ENCODE results near the gene TINCR.
"Not testable (repeated sequence)": the region's sequence is repeated elsewhere in the genome, so short reads cannot be mapped to it uniquely, and the experiment has no call there.

The TINCR gene

DNA sequence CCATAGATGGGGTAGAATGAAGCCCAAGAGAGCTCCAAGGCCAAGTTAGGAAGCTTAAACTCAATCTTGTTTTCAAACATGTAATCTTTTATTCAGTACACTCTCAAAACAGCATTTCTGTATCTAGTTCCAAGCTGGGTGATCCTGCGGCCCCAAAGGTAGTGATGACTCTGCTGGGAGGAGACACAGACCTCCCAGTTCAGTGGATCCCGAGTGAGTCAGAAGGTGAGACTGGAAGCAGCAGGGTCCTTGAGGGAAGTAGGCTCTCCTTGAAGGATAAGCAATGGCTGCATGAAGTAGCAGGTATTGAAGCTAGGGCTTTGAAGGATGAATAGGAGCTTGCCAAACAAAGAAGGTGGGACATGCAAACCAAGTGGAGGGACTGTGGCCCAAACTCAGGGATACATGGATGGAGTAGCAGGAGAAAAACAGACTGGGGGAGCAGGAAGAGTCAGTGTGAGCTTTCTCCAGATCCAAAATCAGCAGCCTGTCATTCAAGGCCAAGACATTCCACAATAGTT lies 9.6 kb downstream of the TINCR start:
- no peak for DNase-seq

DNA sequence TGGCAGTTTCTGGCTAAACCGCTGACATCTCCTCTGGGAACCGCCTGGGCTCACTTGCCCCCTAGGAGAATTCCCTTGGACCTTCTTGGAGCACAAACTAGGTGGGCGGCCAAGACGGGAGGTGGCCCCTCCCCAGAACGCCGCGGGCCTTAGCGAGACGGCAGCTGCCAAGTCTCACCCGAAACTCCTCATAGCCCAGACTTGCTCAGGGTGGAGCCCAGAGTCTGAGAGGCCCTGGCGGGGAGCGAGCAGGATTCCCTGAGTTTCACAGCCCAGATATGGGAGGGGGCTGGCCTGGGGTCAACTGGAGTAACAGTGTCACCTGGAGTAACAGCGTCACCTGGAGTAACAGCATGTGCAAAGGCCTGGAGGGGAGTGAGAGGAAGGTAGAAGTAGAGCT lies 10.1 kb downstream of the TINCR start:
- DNase-seq, result no peak

DNA sequence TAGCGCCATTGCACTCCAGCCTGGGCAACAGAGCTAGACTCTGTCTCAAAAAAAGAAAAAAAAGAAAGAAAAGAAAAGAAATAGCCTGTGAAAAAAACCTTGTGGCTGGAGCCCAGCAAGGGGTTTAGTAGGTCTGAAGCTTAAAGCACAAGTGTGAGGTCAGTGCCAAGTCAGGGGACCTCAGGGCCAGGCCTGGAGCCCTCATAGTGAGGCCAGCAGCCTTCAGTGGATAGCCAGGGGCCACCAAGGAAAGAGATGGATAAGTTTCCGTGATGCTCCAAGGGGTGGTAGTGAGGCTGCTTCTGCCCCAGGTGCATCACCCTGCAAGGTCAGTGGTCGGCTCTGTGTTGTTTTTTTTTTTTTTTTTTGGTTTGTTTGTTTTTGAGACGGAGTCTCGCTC lies 12.9 kb downstream of the TINCR start:
- DNase-seq, result no peak

DNA sequence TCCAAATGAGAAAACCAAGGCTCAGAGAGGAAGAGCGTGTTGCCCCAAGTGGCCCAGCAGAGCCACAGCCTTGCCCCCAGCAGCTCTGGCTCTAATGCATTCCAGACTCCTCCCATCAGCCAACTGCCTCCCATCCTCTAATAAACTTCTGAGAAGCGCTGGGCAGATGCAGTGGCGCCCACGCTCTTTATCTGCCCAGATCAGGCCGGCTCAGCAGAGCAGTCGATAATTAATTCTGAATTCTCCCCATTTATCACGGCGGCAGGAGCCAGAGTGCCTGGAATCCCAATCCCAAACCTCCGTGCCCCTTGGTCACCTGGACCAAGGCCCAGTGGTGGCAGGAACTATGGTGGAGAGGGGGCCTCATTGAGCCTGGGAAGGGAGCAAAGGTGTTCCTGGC lies 13.9 kb downstream of the TINCR start:
- no peak for DNase-seq

DNA sequence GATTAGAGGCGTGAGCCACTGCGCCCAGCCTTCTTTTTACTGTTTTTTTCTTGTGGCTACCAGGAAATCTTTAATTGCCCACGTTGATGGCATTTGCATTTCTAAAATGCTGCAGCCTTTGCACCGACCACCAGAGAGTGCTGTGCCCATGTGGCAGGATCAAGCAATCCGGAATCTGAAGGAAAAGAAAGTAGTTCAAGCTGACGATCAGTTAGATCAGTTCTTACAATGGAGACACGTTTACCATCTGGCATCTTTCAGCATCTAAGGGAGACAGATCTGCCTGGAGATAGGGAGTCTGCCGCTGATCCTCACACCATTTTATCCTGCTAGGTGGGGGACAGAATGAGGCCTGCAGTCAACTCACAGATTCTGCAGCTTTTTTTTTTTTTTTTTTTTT lies 19.9 kb downstream of the TINCR start:
- no peak for DNase-seq

DNA sequence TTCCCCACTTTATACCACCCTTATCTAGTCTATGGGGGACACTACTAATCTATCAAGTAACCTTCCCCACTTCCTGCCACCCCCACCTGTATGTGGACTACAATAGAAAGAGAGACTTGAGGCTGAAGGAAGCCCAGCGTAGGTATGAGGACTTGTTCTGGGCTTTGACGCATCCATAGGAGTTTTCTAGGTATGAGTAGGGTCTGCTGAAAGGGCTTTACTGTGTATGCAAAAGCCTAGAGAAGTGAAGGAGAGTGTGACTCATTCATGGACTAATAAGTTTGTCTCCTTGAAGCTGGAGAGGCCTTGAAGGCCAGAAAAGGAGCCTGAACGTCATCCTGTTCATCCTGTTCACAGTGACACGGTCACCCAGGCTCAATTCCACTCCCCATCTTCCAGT lies 21.8 kb downstream of the TINCR start:
- no peak for DNase-seq

DNA sequence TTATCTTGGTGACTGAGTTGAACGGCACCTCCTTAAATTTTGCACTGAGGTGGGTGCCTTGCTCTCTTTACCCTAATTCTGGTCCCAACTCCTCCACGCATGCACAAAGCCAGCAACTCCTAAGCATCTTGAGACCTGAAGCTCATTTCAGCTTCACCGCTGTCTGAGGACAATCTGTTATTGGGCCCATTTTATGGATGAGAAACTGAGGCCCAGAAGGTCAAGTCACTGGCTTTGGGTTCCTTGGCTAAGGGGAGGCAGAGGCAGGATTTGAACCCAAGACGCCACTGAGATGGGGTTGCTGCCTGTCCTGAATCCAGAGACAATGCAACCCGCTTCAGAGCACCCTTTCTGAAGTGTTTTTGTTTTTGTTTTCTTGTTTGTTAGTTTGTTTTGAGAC lies 22.7 kb downstream of the TINCR start:
- no peak for DNase-seq

DNA sequence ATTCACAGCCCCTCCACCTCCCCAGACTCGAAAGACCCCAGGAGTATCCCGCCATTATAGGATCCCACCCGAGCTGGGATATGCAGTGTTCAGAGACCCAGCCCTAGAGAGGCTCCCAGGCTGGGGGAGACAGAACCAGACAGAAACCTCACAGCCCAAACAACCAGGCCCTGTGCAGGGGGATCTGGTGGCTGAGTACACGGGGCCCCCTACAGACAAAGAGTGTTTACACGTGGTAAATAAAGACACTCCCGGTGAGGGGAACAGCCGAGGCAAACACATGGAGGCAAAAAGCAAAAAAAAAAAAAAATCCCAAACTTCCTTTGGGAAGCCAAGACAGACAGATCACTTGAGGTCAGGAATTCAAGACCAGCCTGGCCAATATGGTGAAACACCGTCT lies 25.1 kb downstream of the TINCR start:
- no peak for DNase-seq

DNA sequence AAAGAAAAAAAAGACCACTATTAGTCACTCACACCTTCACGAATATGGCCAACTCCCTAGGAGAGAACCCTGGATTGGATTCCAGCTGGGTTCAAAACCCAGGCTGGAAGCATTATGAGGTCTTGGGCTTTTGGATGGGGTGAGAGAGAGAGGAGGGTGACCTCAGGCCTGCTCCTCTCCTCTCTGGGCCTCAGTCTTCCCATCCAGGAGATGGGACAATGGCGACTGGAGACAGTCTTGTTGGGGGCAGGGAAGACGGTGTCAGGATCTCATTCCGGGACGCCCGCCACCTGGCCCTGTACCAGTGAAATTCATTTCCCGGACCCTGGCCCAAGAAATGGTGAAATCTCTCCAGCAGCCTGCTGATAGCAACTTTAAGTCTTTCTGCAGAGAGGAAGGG lies 26.3 kb downstream of the TINCR start:
- DNase-seq, result no peak

DNA sequence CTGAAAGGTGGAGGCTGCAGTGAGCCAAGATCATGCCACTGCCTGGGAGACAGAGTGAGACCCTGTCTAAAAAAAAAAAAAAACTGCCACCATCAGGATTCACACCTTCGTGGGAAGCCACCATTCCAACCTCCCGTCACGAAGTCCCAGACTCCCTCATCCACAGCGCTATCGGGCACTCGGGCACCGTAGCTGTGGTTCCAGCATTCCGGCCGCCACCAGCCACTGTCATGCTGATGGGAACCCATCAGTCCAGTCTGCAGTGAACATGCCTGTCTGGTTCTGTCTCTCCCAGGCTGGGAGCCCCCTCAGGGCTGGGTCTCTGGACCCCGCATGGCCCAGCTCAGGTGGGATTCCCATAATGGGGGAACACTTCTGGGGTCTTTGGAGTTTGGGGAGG lies 27.5 kb downstream of the TINCR start:
- no peak for DNase-seq

DNA sequence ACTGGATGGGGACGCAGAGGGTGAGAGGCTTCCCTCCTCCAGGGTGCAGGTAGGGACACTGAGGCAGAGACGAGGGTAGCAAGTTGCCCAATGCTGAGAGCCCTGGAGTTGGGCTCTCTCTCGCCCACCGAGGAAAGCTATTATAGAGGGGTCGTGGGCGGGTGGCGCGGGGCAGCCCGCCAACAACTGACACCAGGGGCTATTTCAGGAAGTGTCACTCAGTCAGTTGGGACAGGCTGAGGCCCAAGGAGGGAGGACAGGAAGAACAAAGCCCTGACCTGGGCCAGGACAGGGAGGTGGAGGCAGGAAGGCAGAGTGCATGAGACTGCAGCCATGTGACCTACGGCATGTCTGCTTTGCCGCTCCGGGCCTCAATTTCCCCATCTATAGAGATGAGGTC lies 29.9 kb downstream of the TINCR start:
- no peak for DNase-seq

DNA sequence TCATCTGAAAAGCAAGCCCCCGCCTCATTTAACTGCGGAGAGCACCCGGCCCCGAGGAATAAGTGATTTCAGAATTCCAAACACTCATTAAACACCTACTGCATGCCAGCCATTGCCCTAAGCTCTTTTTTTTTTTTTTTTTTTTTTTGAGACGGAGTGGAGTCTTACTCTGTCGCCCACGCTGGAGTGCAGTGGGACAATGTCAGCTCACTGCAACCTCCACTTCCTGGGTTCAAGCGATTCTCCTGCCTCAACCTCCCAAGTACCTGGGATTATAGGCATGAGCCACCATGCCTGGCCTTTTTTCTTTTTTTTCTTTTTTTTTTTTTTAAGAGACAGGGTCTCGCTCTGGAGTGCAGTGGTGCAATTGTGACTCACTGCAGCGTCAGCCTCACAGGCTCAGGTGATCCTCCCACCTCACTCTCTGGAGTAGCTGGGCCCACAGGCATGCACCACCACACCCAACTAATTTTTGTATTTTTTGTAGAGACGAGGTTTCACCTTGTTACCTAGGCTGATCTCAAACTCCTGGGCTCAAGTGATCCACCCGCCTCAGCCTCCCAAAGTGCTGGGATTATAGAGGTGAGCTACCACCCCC lies 30.7 kb downstream of the TINCR start:
- DNase-seq, result not testable (repeated sequence)

DNA sequence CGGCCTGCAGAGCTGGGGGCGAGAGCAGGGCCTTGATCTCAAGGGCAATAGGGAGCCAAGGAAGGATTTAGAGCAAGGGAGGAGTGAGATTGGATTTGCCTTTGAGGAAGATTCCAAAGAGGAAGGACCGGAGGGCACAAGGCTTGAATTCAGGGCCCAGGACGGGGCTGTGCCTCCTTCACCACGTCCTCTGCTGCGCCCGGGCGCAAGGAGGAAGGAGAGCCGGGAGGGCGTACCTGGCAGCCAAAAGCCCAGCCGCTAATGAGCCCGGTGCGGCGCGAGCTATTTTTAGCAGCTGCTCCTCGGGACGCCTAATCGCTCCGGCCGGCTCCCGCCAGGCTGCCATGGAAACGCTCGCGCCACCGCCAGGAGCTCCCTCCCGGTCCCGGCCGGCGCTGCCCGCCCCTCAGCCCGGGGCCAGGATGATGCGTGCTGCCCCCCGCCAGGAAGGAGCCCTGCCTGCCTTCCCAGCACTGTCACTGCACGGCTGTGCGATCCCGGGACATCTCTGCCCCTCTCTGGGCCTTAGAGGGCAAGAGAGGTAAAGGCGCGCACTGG lies 31.3 kb downstream of the TINCR start:
- no peak for DNase-seq

DNA sequence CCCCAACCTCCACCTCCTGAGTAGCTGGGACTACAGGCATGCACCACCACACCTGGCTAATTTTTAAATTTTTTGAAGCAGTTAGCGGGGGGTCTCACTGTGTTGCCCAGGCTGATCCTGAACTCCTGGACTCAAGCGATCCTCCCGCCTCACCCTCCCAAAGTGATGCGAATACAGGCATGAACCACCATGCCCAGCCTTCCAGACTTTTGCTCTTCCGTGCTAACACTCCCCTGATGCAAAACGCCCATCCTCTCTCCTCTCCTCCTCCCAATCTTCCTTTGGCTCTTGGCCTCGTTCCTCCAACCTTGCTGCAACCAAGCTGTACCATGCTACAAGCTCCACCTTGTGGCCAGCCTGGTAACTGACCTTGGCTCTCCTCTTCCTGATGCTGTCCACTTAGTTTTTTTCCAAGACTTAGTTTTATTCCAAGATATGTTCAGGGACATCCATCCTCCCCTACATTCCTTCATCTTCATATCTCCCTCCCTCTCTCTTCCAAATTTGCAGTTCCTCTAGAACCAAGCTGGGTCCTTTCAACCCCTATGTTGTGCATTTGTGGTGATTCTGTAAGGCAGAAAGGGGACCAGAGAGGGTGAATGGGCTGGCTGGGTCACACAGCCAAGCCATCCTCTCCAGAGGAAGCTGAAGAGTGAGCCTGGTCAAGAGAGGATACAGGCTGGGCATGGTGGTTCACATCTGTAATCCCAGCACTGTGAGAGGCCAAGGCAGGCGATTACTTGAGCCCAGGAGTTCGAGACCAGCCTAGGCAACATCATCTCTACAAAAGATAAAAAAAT lies 32.8 kb downstream of the TINCR start:
- no peak for DNase-seq

DNA sequence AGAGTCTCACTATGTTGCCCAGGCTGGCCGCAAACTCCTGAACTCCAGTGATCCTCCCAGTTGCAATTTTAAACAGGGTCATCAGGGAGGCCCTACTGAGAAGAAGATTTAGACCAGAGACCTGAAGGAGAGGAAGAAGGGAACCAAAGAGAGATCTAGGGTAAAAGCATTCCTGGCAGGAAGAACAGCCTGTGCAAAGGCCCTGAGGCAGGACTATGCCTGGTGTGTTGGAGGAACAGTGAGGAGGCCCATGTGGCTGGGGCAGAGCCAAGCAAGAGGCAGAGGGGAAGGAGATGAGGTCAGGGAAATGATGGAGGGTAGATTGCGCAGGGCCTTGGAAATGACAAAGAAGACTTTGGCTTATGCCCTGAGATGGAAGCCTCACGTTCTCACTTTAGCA lies 34.5 kb downstream of the TINCR start:
- no peak for DNase-seq

DNA sequence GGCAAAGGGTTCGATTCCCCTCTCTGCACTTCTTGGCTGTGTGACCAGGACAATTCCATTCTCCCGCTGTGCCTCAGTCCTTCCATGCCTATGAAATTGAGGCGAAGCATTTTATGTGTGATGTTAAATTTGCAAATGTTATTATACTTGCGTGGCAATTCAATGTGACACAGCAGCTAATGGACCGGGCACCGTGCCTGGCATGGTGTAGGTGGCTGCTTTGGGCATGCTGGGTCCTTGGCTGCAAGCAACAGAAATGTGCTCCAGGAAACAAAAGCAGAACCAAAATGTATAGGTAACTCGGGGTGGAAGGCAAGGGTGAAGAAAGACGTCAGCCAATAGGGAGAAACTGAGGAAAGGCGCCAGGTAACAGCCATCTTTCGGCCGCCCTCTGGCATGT lies 37.1 kb downstream of the TINCR start:
- DNase-seq, result no peak

DNA sequence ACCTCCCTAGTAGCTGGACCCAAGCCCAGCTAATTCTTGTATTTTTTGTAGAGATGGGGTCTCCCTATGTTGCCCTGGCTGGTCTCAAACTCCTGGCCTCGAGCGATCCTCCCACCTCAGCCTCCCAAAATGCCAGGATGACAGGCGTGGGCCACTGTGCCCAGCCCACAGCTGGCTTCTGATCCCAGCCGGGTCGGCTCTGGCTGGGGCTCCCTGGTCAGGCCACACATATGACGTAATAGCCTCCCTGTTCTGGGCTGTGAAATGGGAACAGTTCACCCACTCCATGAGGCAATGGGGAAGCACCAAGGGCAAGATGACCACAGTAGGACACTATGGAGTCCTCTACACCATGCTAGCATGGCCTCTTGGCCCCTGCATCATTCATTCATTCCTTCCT lies 41.1 kb downstream of the TINCR start:
- no peak for DNase-seq

DNA sequence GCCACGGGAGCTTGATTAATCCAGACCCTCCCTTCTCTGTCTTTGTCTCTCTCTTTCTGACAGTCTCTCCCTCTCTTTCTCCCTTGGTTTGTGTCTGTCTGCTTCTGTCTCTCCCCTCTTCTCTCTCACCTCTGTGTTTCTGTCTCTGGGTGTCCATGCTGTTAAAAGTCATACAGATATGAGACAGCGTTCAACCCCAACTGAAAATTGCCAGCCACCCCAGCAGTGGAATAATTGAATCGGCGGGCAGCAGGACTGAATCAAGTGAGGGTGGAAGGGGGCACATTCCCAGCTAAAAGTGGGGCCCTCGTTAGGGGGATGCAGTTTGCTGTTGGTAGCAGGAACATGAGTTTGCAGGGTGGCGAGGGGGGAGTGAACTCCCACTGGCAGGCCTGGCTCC lies 43.7 kb downstream of the TINCR start:
- no peak for DNase-seq

DNA sequence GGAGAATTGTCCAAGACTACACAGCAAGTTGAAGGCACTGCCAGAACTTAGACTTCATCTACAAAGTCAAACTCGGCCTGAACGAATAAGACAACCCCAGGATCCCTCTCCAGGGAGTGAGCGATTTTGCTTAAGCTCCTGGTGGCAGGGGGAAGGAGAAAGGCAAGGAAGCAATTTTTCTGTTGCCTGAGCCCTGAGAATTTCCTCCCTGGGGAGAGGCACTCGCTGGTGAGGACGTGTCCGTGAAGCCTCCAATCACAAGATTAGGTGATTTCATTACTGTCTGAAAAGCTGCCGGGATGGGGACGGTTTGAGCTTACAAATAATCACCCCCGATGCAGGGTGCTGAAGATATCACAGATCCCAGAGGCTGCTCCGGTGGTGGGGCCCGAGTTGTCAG lies 45.6 kb downstream of the TINCR start:
- DNase-seq, result no peak

DNA sequence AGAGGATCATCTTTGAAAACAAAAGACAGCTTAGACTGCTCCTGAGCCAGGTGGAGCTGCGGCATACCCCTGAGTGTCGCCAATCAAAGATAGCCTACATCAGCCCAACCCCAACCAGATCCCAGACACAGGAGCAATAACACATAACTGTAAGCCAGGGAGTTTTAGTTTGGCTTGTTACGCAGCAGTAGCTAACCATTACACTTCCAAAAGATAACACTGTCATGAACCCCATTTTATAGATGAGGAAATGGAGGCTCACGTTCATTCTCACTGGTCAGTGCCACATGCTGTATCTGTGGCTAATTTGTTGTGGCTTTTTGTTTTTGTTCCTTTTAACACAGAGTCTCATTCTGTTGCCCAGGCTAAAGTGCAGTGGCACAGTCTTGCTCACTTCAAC lies 47.3 kb downstream of the TINCR start:
- no peak for DNase-seq

DNA sequence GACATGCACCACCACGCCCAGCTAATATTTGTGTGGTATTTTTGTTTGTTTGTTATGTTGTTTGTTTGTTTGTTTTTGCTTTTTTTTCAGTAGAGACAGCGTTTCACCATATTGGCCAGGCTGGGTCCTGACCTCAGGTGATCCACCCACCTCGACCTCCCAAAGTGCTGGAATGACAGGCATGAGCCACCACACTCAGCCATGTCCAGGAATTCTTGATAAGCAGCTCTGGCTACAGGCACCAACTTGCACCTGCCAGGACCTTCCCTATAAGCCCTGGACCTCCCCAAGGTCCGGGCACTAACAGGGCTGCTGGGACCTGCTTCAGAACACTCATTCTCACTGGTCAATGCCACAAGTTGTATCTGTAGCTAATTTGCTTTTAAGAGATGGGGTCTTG lies 48.7 kb downstream of the TINCR start:
- DNase-seq, result no peak

DNA sequence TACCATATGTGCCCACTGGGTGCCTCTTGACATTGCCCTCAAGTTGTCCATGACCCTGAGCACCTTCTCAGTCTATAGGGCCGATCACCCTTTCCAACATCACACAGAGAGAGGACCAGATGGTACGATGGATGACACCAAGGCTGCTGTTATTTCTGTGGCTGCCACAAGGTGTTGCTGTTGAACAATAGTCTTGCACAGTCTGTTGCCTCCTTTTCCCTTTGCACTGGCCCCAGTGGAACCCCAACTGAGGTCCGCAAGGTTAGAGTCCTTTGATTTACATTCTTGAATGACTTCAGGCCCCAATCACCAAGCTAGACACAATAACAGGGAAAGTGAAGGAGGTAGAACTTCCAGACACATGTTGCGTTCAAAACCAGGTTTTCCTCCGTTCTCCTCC lies 52.0 kb downstream of the TINCR start:
- DNase-seq, result no peak

DNA sequence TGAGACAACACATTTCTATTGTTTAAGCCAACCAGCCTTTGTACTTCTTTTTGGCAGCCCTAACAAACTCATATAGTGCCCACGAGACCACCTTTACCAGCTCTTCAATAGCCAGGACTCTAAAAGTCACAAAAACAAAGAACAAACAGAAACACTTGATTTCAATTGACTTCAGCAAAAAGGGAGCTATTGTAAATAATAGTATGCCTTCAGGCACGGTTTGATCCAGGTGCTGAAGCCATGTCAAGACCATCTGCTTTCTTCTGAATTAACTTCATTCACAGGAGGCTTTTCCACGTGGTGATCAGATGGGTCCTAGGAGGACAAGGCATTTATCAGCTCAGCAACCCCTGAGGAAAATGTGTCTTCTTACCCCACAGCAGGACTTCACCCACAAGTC lies 53.8 kb downstream of the TINCR start:
- no peak for DNase-seq

DNA sequence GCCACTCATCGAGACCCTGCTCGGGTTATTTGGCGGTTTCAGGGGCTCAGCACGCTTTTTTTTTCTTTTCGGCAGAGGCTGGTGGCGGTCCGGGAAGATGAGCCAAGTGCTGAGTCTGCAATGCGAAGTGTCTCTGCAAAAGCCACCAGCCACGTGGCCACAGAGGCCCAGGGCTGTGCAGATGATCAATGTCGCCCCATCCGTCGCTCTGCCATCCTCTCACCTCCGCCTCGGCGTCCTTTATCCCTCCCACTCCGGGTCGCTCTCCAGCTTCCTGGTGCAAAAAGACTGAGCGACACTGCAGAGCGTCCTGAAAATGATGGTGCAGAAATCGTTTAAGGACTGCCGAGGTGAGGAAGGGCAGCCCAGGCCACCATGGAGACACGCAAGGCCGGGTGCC lies 55.0 kb downstream of the TINCR start:
- no peak for DNase-seq

Measured in GF-D8 (cell line).